Measurements from ENCODE around the gene TEK.
A peak's percentile ranks its signal among the peaks of the same experiment; 100 is the strongest.

The TEK gene

GRCh38 chr9:27272103-27272502, 163.1 kb downstream of the TEK start:
- H3K4me3 ChIP-seq (ENCODE audit: low read depth, low read length): no peak overlapping the region
- DNase-seq (ENCODE audit: low read depth): no peak
- no peak for TF ChIP-seq CTCF (IDR thresholded peaks at IDR 0.05; ENCODE audit: insufficient read depth, low read depth, low read length, missing control alignments)

GRCh38 chr9:27273186-27273585, 164.2 kb downstream of the TEK start:
- no peak overlapping the region for H3K4me3 ChIP-seq (ENCODE audit: low read depth, low read length)
- no peak for DNase-seq (ENCODE audit: low read depth)
- no peak for TF ChIP-seq CTCF (IDR thresholded peaks at IDR 0.05; ENCODE audit: insufficient read depth, low read depth, low read length, missing control alignments)

GRCh38 chr9:27276193-27277030, 167.4 kb downstream of the TEK start:
- TF ChIP-seq CTCF (IDR thresholded peaks at IDR 0.05; ENCODE audit: insufficient read depth, low read depth, low read length, missing control alignments): peak; percentile 63
- H3K4me3 ChIP-seq (ENCODE audit: low read depth, low read length): no peak overlapping the region
- DNase-seq (ENCODE audit: low read depth): peak; percentile 50

- H3K4me3 ChIP-seq (ENCODE audit: low read depth, low read length): no peak overlapping the region
- no peak for DNase-seq (ENCODE audit: low read depth)
- TF ChIP-seq CTCF (IDR thresholded peaks at IDR 0.05; ENCODE audit: insufficient read depth, low read depth, low read length, missing control alignments): no peak
Measured at GRCh38 chr9:27278374-27278773, 169.3 kb downstream of the TEK start.

GRCh38 chr9:27279611-27280010, 170.6 kb downstream of the TEK start:
- no peak for TF ChIP-seq CTCF (IDR thresholded peaks at IDR 0.05; ENCODE audit: insufficient read depth, low read depth, low read length, missing control alignments)
- no peak overlapping the region for H3K4me3 ChIP-seq (ENCODE audit: low read depth, low read length)
- no peak for DNase-seq (ENCODE audit: low read depth)

All from GM12865 (cell line).